Measurements from ENCODE around the gene PTGS2. TPM values are rescaled to one million over a fixed set of nuclear protein-coding genes. Genes with fewer than 3 reads are reported as not detected.

Gene PTGS2
- 35.0 TPM for total RNA-seq
- long read RNA-seq, full-length matches to known transcripts, result 1 of 3 reads
- long read RNA-seq, partial matches to known transcripts, result 0 of 3 reads
- long read RNA-seq, other reads (novel, unspliced or antisense), result 2 of 3 reads

DNA sequence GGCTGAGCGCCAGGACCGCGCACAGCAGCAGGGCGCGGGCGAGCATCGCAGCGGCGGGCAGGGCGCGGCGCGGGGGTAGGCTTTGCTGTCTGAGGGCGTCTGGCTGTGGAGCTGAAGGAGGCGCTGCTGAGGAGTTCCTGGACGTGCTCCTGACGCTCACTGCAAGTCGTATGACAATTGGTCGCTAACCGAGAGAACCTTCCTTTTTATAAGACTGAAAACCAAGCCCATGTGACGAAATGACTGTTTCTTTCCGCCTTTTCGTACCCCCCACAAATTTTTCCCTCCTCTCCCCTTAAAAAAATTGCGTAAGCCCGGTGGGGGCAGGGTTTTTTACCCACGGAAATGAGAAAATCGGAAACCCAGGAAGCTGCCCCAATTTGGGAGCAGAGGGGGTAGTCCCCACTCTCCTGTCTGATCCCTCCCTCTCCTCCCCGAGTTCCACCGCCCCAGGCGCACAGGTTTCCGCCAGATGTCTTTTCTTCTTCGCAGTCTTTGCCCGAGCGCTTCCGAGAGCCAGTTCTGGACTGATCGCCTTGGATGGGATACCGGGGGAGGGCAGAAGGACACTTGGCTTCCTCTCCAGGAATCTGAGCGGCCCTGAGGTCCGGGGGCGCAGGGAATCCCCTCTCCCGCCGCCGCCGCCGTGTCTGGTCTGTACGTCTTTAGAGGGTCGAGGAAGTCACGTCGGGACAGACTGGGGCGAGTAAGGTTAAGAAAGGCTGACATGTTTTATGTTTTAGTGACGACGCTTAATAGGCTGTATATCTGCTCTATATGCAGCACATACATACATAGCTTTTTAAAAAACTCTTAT, at the start of gene PTGS2:
Gene PTGS2, minus strand, starts transcription at position 179 of the 817 bp plus-strand sequence. Its CDS starts 133 bp downstream, at position 46.
- DNase-seq (ENCODE audit: low spot score), result peak; percentile 92

DNA sequence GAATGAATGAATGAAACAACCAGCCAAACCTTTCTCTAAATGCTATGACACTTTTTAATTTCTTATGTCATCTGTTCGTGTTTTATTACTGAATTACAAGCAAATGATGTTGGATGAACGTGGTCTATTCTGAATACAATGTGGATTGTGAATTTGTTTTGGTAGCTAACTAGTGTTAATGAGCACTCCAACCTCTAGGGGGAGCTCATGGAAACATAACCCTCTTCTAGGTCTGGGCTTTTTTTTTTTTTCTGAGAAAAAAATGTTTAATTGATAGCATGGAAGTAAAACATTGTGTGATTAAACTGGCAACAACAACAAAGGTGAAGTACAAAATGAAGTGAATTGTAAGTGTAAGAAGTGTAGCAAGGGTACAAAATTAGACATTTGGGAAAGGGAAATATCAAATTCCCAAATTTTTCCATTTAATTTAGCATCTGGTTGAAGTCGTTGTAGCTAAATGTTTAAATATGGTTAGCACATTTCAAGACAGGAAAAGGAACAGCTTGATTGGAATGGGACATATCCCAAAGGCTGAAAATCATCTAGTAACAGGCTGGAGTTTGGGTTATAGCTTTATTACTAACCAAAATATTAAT, 42.6 kb upstream of the PTGS2 start:
- DNase-seq (ENCODE audit: low spot score), result no peak

DNA sequence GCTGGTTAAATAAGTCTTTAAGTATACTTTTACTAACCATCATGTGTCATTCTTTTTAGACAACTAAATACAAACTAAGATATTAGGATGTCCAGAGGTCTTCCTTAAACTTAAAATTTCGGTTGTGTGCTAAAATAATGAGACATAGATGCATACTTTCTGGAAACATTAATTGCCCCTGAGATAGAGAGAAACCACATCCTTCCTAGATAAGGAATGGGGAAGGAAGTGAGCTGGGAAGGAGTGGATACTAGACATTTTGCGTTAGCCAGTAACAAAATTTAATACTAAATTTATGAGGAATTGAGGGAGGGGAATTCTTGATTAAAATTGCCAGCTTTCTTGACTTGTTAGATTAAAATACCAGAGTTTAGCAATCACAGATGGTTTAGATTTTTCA, 37.1 kb upstream of the PTGS2 start:
- no peak for DNase-seq (ENCODE audit: low spot score)

DNA sequence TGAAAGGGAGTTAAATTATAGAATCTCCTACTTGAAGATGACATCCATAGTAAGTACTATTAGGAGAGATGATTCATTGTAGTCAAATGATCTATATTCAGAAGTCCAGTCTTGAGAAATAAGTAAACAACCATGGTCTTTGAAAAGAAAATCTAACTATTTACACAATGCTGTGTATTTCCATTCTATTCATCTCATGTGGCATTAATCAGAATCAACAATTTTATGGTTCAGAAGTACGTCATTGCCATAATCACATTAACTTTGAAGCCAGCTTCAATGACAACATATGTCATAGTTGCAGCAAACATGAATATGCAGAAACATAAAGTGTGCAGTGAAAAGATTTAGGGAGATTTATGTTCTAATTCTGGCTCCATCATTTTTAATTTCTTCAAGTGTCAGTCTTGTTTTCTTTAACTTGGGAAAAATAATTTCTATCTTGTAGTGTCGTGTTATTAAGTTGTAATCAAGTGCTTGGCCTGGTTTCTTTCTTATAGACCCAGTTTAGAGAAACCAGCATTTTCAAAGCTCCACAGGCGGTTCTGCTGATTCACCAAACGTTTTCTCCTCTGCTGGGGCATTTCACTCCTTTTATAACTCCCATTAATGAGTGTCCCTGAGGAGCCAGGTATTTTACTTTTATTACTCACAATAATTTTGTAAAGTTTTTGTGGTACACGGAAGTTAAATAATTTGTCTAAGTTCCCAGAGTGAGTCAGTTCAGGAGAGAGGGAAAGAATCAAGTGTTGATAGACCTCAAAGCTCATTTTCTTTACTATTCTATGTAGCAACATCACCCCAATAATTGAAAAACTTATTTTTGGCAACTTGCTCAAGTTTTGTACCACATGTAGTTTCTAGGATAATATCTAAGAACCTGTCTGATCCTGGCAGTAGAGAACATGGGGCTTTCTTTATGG, 35.9 kb upstream of the PTGS2 start:
- no peak for DNase-seq (ENCODE audit: low spot score)

DNA sequence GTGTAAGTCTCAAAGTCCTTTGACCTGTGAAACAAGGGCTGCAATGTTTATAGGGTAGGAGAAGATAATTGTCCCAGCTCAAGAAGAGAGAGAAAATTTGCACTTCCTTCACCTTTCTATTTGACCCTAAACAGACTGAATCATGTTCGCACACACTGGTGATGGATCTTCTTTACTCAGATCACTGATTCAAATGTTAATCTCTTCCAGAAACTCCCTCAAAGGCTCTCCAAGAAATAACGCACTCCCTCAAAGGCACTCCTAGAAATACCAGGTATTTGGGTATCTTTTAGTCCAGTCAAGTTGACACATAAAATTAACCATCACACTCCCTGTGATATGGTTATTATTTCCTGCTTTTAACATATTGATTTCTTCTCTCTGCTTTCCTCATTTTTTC, 30.5 kb upstream of the PTGS2 start:
- DNase-seq (ENCODE audit: low spot score), result no peak

DNA sequence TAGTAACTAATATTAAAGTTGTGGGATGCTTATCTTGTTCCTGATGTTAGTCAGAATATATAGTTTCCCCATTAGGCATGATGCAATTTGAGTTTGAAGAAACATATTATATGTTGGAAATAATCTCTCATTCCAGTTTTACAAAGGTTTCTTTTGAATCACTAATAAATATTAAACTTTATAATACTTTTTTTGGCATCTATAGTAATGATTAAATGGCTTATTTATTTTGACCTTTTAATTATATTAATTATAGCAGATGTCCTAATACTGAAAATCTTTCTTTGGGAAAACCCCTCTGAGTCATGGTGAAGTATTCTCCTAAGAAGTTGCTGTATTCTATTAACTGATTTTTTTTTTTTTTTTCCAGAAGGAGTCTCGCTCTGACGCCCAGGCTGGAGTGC, 28.5 kb upstream of the PTGS2 start:
- no peak for DNase-seq (ENCODE audit: low spot score)

DNA sequence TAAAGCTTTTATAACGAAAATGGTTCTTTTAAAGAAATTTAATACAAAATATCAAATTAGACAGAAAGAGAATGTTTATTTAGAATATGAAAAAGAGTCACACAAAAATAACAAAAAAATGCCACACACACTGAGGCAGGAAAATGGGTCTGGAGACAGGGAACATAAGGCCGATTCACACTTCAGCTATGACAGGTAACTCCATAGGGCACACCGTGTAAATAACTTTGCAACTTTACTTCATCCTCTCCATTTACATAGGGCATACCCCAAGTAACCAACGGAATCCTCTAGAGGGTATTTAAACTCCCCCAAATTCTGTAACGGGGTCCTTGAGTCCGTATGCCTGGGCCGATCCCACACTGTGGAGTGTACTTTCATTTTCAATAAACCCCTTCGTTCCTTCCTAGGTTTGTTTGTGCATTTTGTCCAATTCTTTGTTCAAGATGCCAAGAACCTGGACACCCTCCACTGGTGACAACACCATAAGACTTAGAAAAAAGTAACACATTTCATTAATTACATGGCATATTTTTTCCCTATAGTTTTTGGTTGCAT, 23.1 kb upstream of the PTGS2 start:
- no peak for DNase-seq (ENCODE audit: low spot score)

DNA sequence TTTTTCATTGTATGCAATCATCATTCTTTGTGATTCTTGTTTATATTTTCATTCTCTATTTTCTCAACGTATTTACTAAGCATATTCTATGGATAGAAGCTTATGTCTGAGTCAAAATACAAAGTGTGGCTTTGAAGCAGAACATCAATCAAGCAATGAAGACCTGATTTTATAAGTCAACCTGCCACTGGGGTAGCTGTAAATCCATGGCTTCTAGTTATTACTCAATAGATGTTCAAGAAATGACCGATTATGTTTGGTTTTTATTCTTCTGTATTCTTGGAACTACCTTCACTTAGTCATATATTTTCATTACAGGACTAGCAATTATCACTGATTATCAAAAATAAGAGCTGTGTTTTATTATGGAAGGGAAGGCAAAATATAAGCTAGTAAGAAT, 20.5 kb upstream of the PTGS2 start:
- no peak for DNase-seq (ENCODE audit: low spot score)

DNA sequence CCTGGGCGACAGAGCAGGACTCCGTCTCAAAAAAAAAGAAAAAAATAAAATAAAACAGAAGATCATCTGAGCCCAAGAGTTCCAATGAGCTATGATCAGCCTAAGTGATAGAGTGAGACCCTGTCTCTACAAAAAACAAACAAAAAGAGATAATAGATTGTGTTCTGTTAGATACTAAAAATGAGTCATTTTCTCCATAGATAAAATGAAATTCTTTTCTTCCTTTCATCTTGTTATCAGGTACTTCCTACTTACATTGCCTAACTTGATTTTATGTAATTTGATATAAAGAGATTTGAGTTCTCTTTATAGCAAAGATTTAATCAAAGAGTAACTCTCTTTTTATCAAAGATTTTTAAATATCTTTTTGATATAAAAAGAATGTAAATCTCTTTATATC, 19.3 kb upstream of the PTGS2 start:
- DNase-seq (ENCODE audit: low spot score), result no peak

DNA sequence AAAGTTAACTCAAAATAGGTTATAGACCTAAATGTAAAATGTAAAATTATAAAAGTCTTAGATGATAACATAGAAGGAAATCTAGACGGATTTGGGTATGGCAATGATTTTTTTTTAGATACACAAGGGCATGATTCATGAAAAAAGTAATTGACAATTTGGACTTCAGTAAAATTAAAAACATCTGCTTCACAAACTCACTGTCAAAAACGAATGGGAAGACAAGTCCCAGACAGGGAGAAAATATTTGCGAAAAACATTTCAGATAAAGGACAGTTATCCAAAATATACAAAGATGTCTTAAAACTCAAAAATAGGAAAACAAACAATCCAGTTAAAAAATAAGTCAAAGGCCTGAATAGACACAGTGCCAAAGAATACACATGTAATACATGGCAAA, 9.7 kb upstream of the PTGS2 start:
- no peak for DNase-seq (ENCODE audit: low spot score)

DNA sequence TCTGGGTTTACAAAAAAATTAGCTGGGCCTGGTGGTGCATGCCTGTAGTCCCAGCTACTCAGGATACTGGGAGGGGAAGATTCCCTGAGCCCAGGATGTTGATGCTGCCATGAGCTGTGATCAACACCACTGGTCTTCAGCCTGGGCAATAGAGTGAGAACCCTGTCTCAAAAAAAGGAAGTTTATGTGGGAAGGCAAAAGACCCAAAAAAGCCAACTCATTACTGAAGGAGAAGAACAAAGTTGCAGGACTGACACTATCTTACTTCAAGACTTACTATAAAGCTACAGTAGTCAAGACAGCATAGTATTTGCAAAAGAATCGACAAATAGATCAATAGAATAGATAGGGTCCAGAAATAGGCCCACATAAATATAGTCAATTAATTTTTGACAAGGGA, 9.2 kb upstream of the PTGS2 start:
- DNase-seq (ENCODE audit: low spot score), result no peak

DNA sequence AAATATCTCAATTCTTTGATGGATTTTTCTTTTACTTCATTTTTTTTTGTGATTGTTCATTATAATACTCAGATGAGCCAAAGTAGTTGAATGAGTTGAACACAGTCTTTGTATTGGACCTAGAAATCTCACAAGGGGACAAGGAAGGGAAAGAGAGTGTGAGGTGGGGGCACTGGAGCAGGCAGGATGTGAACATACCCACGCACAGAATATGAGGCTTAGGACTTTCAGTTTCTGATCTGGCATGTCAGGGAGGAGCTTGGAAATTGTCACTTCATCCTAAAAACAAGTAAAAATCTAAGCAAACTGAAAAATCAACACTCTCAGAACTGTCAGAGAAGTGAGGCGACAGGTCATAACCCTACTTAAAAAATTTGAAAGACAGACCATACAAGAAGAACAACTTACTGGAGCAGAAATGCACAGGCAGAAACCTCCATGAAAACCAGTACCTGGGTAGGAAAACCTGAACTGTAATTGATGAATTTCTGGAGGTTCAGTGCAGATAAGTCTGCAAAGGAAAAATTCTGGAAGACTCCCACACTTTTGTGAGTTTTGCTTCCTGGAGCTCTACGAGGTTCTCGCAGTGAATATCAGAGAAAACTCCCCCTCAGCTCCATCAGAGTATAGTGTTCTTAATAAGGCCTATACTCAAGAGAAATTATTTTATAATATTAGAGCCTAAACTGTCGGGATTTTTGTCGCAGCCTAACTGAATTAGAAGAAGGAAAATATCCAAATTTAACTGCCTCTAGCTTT, 3.6 kb upstream of the PTGS2 start:
- no peak for DNase-seq (ENCODE audit: low spot score)

DNA sequence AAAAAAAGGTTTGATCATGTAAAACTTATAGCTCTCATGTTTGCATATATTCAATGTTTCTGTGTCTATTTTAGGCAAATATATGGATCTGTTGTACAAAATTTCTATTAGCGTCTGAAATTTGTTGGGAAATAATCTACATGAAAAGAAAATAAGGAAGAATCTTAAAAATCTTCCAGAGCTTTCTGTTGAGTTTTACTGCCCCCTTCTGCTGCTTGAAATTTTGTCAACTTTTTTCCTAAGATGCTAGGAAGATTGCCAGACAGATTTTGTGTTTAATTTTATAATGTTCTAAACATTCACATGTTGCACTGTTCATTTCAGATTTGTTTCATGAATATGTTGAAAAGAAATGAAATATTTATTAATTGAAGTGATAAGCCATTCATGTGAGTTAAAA, 2.5 kb upstream of the PTGS2 start:
- no peak for DNase-seq (ENCODE audit: low spot score)

DNA sequence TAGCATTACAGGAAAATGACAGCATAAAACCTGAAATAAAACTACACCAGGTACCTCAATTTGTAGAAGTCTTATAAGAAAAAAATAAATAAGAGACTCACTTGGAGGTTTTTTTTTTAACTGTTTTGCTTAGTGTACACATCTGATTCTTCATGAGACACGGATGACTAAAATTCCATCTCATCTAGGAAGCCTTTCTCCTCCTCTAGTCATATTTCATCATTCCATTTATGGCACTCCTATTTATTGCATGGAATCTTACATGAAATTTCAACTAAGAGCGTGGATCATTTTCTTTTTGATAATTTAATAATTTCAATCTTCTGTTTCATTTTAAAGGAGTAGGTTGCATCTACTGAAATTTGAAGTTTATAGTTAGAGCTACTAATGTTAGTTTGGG, 1.6 kb upstream of the PTGS2 start:
- DNase-seq (ENCODE audit: low spot score), result no peak

DNA sequence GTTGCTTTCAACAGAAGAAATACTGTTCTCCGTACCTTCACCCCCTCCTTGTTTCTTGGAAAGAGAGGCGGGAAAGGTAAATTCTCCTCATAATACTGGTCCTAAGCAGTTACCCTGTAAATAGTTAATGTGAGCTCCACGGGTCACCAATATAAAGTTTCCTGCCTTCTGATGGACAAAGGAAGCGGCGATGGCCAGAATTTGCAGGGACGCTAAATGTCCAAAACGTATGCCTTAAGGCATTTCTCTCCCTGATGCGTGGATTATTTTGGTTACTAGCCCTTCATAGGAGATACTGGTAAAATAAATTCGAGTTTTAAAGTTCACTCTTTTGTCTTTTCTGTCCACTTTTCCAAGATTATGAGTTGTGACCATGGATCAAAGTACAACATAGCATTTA, 898 bp upstream of the PTGS2 start:
- no peak for DNase-seq (ENCODE audit: low spot score)

DNA sequence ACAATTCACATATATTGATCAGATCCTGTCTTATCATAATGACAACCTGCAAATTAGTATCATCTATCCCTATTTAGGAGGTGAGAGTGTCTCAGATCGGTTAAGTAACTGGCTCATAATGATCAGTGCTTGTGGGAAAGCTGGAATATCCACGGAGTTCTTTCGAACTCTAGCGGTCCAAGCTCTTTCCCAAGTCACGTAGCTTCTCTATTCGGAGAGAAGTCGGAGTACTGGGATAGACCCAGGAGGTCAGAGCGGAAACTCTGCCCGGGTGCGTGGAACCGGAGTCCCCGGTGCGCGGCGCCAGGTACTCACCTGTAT, 339 bp downstream of the PTGS2 start:
- DNase-seq (ENCODE audit: low spot score), result no peak

DNA sequence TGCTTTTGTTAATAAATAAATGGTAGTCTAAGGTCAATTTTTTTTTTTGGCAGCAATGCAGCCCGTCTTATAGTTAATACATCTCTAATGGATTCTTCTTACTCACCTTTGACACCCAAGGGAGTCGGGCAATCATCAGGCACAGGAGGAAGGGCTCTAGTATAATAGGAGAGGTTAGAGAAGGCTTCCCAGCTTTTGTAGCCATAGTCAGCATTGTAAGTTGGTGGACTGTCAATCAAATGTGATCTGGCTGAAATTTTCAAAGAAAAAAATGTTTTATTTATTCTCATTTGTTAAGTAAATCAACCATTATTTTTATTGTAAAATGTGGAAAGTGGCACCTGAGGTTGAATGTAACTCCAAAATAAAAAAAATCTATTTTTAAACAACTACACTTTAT, 2.1 kb downstream of the PTGS2 start:
- no peak for DNase-seq (ENCODE audit: low spot score)

DNA sequence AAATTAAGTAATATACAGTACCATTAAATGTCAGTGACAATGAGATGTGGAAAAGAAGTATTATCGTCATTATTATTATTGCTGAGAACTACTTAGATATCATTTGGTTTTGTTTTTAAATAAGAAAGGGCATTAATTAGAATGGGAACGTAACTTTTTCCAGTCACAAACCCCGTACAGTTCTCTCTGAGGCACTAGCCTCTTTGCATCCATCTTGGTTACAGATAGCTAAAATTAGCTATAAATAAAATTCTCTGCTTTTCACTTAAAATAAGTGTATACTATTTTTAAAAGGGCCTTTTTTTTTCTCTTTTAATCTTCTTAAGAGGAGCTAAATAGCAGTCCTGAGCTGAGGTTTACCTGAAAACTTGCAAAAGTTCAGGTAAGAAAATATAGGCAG, 7.6 kb downstream of the PTGS2 start:
- DNase-seq (ENCODE audit: low spot score), result no peak

DNA sequence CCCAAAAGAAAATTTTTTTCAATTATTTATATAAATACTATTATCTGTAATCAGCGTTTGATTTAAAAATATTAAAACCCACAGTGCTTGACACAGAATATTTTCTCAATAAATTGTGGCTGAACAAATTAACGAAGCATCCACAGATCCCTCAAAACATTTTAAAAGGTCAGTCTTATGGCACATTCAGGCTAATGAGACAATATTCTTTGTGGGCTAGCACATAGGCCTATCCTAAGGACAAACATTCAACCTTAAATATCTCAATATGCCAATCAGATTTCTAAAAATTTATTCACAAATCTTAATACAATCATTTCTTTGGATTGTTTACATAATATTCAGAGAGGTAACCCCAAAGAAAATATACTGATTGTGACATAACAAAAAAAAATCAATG, 8.1 kb downstream of the PTGS2 start:
- no peak for DNase-seq (ENCODE audit: low spot score)

DNA sequence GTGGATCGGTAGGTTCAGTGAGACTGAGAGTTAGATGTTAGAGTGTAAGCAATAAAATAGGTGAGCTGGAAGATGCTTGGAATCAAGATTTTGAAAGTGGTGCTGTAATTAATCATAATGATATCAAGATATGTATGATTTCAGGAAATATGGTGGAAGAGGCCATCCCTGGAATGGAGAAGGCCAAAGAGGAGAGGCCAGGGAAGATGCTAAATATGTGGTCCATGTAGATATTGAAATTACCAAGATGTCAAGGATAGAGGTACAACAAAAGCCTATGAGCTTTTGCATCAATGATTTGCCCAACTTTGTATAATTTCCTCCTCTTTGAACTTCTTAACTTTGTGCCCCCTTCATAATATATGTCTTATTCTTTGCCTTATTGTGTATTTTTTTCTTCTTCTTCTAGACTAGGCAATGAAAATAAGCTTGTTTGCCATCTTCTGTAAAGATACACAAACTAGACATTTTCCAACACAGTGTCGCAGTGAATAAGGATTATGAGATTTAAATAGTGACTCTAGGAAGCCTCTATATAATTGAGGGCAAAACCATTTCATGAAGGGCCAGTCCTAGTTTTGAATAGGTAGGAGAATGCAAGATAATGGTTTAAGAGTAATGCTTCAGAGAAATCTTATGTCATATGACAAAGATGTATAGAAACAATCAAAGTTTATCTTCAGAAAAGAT, 8.9 kb downstream of the PTGS2 start:
- no peak for DNase-seq (ENCODE audit: low spot score)
